Activated CD4-positive, alpha-beta T cell treated with anti-CD3 and anti-CD28 coated beads for 4 hours (primary cell): ENCODE data around the gene PTMA.
"Not testable (repeated sequence)": the region's sequence is repeated elsewhere in the genome, so short reads cannot be mapped to it uniquely, and the experiment has no call there.

Source experiments
- DNase-seq, 2 donors: peaks; one replicate each; pipeline ENCODE4 v3.0.0-alpha.2; 2020

Gene PTMA

DNA sequence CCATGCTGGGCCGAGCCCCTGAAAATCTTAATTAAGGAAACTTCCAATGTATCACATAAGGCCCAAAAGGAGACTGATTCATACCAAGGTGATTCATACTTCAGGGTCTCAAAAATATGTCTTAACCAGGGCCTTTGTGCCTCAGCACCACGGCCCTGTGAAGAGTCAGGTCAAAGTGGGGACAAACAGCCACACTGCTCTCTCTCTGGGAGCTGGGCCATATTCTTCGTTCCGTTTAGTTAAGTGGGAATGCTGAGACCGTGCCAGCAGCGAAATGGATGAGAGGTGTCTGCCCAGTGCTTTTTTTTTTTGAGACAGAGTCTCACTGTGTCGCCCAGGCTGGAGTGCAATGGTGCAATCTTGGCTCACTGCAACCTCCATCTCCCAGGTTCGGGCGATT lies 9.3 kb upstream of the PTMA start:
- DNase-seq, result no peak

DNA sequence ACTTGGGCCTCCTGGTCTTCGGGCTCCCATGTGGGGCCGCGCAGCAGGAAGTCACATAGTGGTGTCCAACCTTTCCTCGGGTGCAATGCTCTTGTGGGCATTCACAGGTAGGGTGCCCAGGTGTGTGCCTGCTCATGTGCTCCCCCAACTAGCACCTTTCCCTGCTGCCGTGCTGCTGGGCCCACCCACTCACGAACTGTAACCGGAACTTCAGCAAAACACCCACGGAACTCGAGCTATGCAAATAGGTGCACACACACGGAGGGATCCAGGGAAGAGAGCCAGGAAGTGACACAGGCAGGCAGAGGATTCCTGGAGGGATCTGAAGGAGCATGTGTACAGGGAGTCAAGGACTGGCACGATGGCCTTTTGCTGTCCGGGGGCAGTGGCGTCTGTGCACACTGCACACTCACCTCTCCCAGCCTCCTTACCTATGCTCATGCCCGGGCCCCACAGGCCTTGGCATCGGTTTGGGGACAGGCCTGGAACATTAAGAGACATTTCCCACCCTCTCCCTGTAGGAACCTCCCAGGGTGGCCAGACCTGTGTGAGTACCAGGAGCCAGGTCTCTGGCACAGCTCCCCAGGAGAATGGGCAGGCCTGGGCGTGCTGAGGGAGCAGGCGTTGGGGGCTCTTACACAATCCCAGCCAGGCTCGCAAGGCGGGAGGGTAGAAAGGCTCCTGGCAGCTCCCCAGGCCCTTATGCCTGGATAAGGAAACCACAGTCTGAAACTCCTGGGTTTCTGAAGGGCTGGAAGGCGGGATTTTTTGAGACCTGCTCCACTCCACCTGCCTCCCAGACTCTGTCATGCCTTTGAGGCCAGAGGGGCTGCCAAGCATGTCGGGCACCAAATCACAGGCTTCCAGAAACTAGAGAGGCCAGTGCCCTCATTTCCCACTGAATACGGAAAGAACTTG lies 6.6 kb upstream of the PTMA start:
- DNase-seq, result no peak

DNA sequence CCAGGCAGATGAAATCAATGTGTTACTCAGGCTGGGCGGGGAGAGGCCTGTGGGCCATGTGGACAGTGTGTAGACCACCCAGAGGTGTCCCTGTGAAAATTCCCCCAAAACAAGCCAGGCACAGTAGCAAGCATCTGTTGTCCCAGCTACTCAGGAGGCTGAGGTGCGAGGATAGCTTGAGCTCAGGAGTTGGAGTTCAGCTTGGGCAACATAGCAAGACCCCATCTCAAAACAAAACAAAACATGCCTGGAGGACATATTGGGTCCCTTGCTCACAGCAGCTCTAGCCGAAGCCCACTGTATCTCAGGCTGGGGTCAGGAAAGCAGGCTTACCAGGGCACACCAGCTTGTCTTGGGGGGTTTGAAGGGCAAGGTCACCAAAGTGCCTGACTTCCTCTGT lies 4.3 kb upstream of the PTMA start:
- DNase-seq, result no peak

GRCh38 chr2:231706731-231707624 lies 1.3 kb upstream of the PTMA start:
- peak; percentile 98 for DNase-seq

DNA sequence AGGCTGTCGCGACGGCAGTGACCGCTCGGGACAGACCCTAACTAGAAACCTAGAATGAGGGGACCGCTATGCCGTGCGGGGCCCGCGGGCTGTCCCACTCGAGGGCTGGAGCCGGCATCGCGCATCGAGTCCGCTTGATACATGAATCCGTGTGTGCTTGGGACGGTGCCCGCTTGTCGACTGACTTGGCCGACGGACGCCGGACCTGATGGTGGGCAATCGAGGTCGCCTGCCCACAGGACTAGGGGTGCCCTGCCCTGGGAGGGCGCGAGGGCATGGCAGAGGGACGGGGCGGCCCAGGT lies 749 bp upstream of the PTMA start:
- DNase-seq, result peak; percentile 50 to 62

GRCh38 chr2:231708773-231709635 lies 679 bp downstream of the PTMA start:
- peak; percentile 60 to 72 for DNase-seq

GRCh38 chr2:231709636-231709980 lies 1.3 kb downstream of the PTMA start:
- peak in 1 of 2 donors; percentile 36 for DNase-seq

- peak; percentile 80 to 81 for DNase-seq
These were observed 1.9 kb downstream of the PTMA start for GRCh38 chr2:231709981-231710798.

GRCh38 chr2:231710799-231711676 lies 2.7 kb downstream of the PTMA start:
- DNase-seq, result no peak

DNA sequence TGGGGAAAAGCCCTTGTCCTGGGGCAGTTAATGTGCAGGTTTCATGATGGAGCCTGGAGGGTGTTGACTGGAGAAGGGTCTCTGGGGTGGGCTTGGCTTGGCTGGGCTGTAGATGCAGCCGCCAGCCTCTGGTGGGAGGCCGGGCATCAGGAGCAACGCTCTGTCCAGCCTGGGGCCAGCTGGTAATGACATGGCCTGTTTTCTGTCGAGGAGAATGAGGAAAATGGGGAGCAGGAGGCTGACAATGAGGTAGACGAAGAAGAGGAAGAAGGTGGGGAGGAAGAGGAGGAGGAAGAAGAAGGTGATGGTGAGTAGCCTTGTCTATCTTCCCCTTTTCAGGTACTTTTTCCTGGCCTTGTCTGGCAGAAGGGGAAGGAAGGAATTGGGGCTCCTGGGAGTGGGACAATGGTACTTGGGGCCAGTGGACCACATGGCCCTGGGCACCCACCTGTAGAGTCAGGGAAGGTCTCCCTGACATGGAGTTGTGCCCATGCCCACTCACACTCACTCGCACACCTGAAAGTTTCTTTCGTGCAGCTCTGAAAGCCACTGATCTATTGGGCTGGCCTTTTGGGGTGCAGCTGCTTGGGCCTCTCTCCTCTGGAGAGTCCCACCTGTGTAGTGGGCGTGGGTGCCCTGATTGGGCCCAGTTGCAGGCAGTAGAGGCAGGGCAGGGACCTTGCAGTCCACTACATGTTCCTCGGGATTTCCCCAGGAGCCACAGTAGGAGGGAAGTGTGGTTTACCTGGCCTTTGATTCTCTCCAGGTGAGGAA lies 3.5 kb downstream of the PTMA start:
- DNase-seq, result no peak

GRCh38 chr2:231712451-231713021 lies 4.2 kb downstream of the PTMA start:
- DNase-seq, result peak; percentile 39 to 50

DNA sequence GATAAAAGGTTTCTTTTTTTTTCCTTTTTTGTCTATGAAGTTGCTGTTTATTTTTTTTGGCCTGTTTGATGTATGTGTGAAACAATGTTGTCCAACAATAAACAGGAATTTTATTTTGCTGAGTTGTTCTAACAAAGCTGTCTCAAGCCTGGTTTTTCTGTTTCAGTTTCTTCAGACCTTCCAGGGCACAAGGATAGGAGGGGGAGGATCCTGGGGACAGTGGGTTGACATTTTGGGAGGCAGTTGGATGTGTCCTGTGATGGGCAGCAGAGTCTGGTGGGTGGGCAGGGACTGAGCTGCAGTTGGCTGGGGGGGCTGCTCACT lies 5.0 kb downstream of the PTMA start:
- not testable (repeated sequence) for DNase-seq

- DNase-seq, result peak; percentile 86 to 89
These were observed 5.7 kb downstream of the PTMA start for GRCh38 chr2:231713730-231714638.

GRCh38 chr2:231714639-231715498 lies 6.5 kb downstream of the PTMA start:
- DNase-seq, result peak; percentile 82 to 85

- no peak for DNase-seq
These were observed 7.1 kb downstream of the PTMA start for GRCh38 chr2:231715499-231715837.

GRCh38 chr2:231715988-231716616 lies 7.8 kb downstream of the PTMA start:
- DNase-seq, result no peak

GRCh38 chr2:231716666-231717280 lies 8.4 kb downstream of the PTMA start:
- no peak for DNase-seq
